ENCODE data around the gene AVPR2. TPM values are rescaled to one million over a fixed set of nuclear protein-coding genes. Genes with fewer than 3 reads are reported as not detected.

AVPR2 gene
- total RNA-seq, 1 experiment from 2014 or later, result not detected

DNA sequence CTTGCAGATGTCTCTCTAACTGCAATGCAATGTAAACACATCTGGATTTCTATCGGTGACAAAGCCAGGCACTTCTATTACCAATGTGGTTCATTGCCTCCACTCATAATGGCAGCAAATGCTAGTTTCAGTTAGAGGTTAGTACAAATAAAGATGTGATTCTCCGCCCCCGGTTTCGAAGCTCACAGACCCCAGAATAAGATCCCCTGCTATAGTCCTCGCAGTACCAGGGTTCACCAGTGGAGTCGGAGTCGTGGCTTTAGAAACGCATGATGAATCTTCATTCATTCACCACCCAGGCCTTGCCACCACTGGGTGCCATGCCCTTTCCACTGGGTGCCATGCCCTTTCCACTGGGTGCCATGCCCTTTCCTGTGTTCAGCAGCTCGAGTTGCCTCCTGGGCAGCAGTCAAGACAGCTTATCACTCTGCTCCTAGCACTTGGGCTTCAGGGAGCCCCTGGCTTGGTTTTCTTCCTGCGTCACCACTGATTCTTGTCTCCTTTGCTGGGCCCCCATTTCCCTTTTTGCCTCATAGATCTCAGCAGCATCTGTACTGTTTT is 33.8 kb downstream of the AVPR2 start:
- H3K79me2 ChIP-seq (ENCODE audit: insufficient read depth, low read length), result peaks cover 13% of the 10 kb centered on the region
- no peak for DNase-seq (ENCODE audit: low read depth, low spot score)
- no peaks in the 10 kb centered on the region for H4K20me1 ChIP-seq (ENCODE audit: insufficient read depth)
- no peak for ATAC-seq
- no peaks in the 10 kb centered on the region for H3K36me3 ChIP-seq (ENCODE audit: control insufficient read depth in 1 of 2, insufficient read depth in 2 of 2, low read length in 2 of 2)
- ChIA-PET POLR2A (no interaction called here), RAD21 (ENCODE audit: low non-redundant PET in 1 of 2, low total read pairs in 2 of 2, uncharacterized antibody in 2 of 2, unreplicated experiment in 2 of 2) (no interaction called here), CTCF (interaction anchor here (1.0 kb wide), 1 partner anchor 9 kb away, joined by 3 read pairs; no protein-coding TSS in a partner anchor)
- no TSS peak for BruUV-seq (replicated peaks)
- H3K9me3 ChIP-seq (ENCODE audit: control insufficient read depth in 1 of 2, insufficient read depth in 1 of 2, low read depth in 1 of 2, low read length in 2 of 2), result no peaks in the 10 kb centered on the region
- H3K4me2 ChIP-seq (ENCODE audit: low read length), result no peak overlapping the region
- no peak overlapping the region for H3K4me3 ChIP-seq (replicated peaks in 1 of 2; ENCODE audit: low read depth in 1 of 2, low read length in 2 of 2)
- intact Hi-C loops (cut with micrococcal nuclease), result no loop called here
- H3K9me2 ChIP-seq (ENCODE audit: insufficient read depth), result no peaks in the 10 kb centered on the region
- no peaks in the 10 kb centered on the region for H3K27me3 ChIP-seq (ENCODE audit: insufficient read depth, low read length)
- TF ChIP-seq, protein P1, sequence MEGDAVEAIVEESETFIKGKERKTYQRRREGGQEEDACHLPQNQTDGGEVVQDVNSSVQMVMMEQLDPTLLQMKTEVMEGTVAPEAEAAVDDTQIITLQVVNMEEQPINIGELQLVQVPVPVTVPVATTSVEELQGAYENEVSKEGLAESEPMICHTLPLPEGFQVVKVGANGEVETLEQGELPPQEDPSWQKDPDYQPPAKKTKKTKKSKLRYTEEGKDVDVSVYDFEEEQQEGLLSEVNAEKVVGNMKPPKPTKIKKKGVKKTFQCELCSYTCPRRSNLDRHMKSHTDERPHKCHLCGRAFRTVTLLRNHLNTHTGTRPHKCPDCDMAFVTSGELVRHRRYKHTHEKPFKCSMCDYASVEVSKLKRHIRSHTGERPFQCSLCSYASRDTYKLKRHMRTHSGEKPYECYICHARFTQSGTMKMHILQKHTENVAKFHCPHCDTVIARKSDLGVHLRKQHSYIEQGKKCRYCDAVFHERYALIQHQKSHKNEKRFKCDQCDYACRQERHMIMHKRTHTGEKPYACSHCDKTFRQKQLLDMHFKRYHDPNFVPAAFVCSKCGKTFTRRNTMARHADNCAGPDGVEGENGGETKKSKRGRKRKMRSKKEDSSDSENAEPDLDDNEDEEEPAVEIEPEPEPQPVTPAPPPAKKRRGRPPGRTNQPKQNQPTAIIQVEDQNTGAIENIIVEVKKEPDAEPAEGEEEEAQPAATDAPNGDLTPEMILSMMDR (IDR thresholded peaks at IDR 0.05 in 2 of 3, conservative IDR thresholded peaks at IDR 0.05 in 1 of 3; ENCODE audit: borderline replicate concordance in 1 of 3, insufficient read depth in 1 of 3, low read depth in 2 of 3, low read length in 2 of 3), result 0 out of 6 replicates have a peak, but pooled peaks of 1 of the 3 experiments have one; percentile 9
- TF ChIP-seq, protein P2, sequence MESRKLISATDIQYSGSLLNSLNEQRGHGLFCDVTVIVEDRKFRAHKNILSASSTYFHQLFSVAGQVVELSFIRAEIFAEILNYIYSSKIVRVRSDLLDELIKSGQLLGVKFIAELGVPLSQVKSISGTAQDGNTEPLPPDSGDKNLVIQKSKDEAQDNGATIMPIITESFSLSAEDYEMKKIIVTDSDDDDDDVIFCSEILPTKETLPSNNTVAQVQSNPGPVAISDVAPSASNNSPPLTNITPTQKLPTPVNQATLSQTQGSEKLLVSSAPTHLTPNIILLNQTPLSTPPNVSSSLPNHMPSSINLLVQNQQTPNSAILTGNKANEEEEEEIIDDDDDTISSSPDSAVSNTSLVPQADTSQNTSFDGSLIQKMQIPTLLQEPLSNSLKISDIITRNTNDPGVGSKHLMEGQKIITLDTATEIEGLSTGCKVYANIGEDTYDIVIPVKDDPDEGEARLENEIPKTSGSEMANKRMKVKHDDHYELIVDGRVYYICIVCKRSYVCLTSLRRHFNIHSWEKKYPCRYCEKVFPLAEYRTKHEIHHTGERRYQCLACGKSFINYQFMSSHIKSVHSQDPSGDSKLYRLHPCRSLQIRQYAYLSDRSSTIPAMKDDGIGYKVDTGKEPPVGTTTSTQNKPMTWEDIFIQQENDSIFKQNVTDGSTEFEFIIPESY (IDR thresholded peaks at IDR 0.05; ENCODE audit: extremely low read depth, insufficient replicate concordance, low read length), result no peak
- H3K9ac ChIP-seq (ENCODE audit: low read length), result no peak overlapping the region
- no peak overlapping the region for H2AFZ ChIP-seq (ENCODE audit: low read depth, low read length, poor library complexity, severe bottlenecking)
- no peak overlapping the region for H3K27ac ChIP-seq (ENCODE audit: low read depth, low read length)
- H3K4me1 ChIP-seq (ENCODE audit: control insufficient read depth in 1 of 2, insufficient read depth in 2 of 2, low read length in 2 of 2), result peaks cover 3 to 12% of the 10 kb centered on the region in 2 experiments; a peak in 1 of 4 replicates

DNA sequence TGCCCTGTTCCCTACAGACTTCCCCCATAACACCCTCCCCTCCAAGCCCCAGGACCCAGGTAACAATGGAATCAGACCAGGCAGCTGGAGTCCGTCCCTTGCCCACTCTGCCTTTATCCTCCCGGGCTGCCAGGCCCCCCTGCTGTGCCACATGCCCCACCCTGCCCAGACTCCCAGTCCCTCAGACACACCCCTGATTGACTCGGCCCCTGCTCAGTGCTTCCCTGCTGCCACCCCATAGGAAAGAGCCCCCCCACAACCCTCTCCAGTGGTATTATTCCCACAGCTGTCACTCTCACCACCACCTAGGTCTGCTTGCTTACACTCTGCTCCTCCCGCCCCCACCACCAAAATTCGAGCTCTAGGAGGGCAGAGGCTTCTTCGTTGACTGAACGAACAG is 35.1 kb downstream of the AVPR2 start:
- no peak overlapping the region for H3K4me2 ChIP-seq (ENCODE audit: low read length)
- no peak for ATAC-seq
- CTCF ChIA-PET, result no interaction called here

More for the DNA sequence above, 35.1 kb downstream of the AVPR2 start:
- H3K4me1 ChIP-seq (ENCODE audit: control insufficient read depth in 1 of 2, insufficient read depth in 2 of 2, low read length in 2 of 2), result peaks cover 0 to 8% of the 10 kb centered on the region in 2 experiments; a peak in 1 of 4 replicates
- intact Hi-C loops (cut with micrococcal nuclease), result no loop called here
- H3K79me2 ChIP-seq (ENCODE audit: insufficient read depth, low read length), result peaks cover under 1% of the 10 kb centered on the region; the same call in 1 of the 2 replicates
- no peak overlapping the region for H3K27ac ChIP-seq (ENCODE audit: low read depth, low read length)
- H3K9ac ChIP-seq (ENCODE audit: low read length), result no peak overlapping the region
- no peaks in the 10 kb centered on the region for H3K36me3 ChIP-seq (ENCODE audit: control insufficient read depth in 1 of 2, insufficient read depth in 2 of 2, low read length in 2 of 2)
- no peak overlapping the region for H3K4me3 ChIP-seq (replicated peaks in 1 of 2; ENCODE audit: low read depth in 1 of 2, low read length in 2 of 2)
- BruUV-seq (replicated peaks), result no TSS peak
- no peaks in the 10 kb centered on the region for H4K20me1 ChIP-seq (ENCODE audit: insufficient read depth)
- no peaks in the 10 kb centered on the region for H3K9me3 ChIP-seq (ENCODE audit: control insufficient read depth in 1 of 2, insufficient read depth in 1 of 2, low read depth in 1 of 2, low read length in 2 of 2)
- RAD21 ChIA-PET (ENCODE audit: low non-redundant PET in 1 of 2, low total read pairs in 2 of 2, uncharacterized antibody in 2 of 2, unreplicated experiment in 2 of 2), result no interaction called here
- H2AFZ ChIP-seq (ENCODE audit: low read depth, low read length, poor library complexity, severe bottlenecking), result no peak overlapping the region
- POLR2A ChIA-PET, result interaction anchor here (0.8 kb wide), 1 partner anchor 11 kb away, joined by 3 read pairs; no protein-coding TSS in a partner anchor
- TF ChIP-seq, protein P3, sequence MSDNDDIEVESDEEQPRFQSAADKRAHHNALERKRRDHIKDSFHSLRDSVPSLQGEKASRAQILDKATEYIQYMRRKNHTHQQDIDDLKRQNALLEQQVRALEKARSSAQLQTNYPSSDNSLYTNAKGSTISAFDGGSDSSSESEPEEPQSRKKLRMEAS (IDR thresholded peaks at IDR 0.05), result no peak
- TF ChIP-seq FOSL1 (IDR thresholded peaks at IDR 0.05; ENCODE audit: low read depth) (no peak), RAD21 (IDR thresholded peaks at IDR 0.05; ENCODE audit: low read depth) (no peak), POLR2A (IDR thresholded peaks at IDR 0.05; ENCODE audit: borderline replicate concordance, extremely low read depth, insufficient read depth, insufficient read length) (no peak), SP1 (IDR thresholded peaks at IDR 0.05; ENCODE audit: low read depth) (no peak), ZFX (IDR thresholded peaks at IDR 0.05) (no peak), POLR2AphosphoS5 (IDR thresholded peaks at IDR 0.05; ENCODE audit: low read depth, low read length) (no peak), EZH2 (IDR thresholded peaks at IDR 0.05) (no peak), JUND (IDR thresholded peaks at IDR 0.05) (no peak), EGR1 (IDR thresholded peaks at IDR 0.05; ENCODE audit: low read depth) (no peak), CEBPB (IDR thresholded peaks at IDR 0.05; ENCODE audit: low read depth) (no peak)
- TF ChIP-seq, protein P1 (IDR thresholded peaks at IDR 0.05 in 2 of 3, conservative IDR thresholded peaks at IDR 0.05 in 1 of 3; ENCODE audit: borderline replicate concordance in 1 of 3, insufficient read depth in 1 of 3, low read depth in 2 of 3, low read length in 2 of 3), result no peak
- no peaks in the 10 kb centered on the region for H3K27me3 ChIP-seq (ENCODE audit: insufficient read depth, low read length)
- DNase-seq (ENCODE audit: low read depth, low spot score), result no peak
- H3K9me2 ChIP-seq (ENCODE audit: insufficient read depth), result no peaks in the 10 kb centered on the region

All from HCT116 (cell line).